Hepatocyte (in vitro differentiated cells): Measurements from ENCODE around the gene SERPINE2. TPM values are rescaled to one million over a fixed set of nuclear protein-coding genes. Genes with fewer than 3 reads are reported as not detected.

Source experiments
- DNase-seq: peaks from one replicate; pipeline ENCODE4 v3.0.0-alpha.2; 2016; ENCODE audit warnings: low spot score
- H2AFZ ChIP-seq: fragments of 200-600 bp; sonication (generic); 2 replicates; pipeline ENCODE4 v1.6.0; 2016; ENCODE audit warnings: antibody characterized with exemption, mild to moderate bottlenecking
- H3K27ac ChIP-seq: fragments of 200-600 bp; sonication (generic); 2 replicates; pipeline ENCODE4 v1.5.1; 2016; ENCODE audit warnings: mild to moderate bottlenecking
- H3K27me3 ChIP-seq: fragments of 200-600 bp; sonication (generic); 2 replicates; pipeline ENCODE4 v1.6.1; 2016
- H3K36me3 ChIP-seq: fragments of 200-600 bp; sonication (generic); replicated peaks from 2 replicates; pipeline ENCODE4 v1.5.1; 2016; ENCODE audit warnings: low read depth; ENCODE audit not compliant: insufficient read depth
- H3K4me1 ChIP-seq: fragments of 200-600 bp; sonication (generic); 2 replicates; pipeline ENCODE4 v1.5.1; 2016; ENCODE audit warnings: mild to moderate bottlenecking, moderate library complexity; ENCODE audit not compliant: insufficient read depth
- H3K4me2 ChIP-seq: fragments of 200-600 bp; sonication (generic); 2 replicates; pipeline ENCODE4 v1.6.0; 2016
- H3K4me3 ChIP-seq: fragments of 200-600 bp; sonication (generic); 2 replicates; pipeline ENCODE4 v1.5.1; 2016; ENCODE audit warnings: mild to moderate bottlenecking
- H3K79me2 ChIP-seq: fragments of 200-600 bp; sonication (generic); 2 replicates; pipeline ENCODE4 v1.6.0; 2017; ENCODE audit warnings: mild to moderate bottlenecking
- H3K9me2 ChIP-seq: fragments of 200-600 bp; sonication (generic); replicated peaks from 2 replicates; pipeline ENCODE4 v1.6.0; 2017; ENCODE audit warnings: mild to moderate bottlenecking; ENCODE audit not compliant: insufficient read depth
- H3K9me3 ChIP-seq: fragments of 200-600 bp; sonication (generic); 2 replicates; pipeline ENCODE4 v1.5.1; 2016; ENCODE audit warnings: low read depth, mild to moderate bottlenecking
- H4K20me1 ChIP-seq: fragments of 200-600 bp; sonication (generic); 2 replicates; pipeline ENCODE4 v1.6.0; 2016; ENCODE audit warnings: mild to moderate bottlenecking; ENCODE audit not compliant: insufficient read depth, poor library complexity, severe bottlenecking
- EZH2 ChIP-seq: fragments of 200-600 bp; sonication (generic); IDR thresholded peaks from 2 replicates; pipeline ENCODE4 v1.6.1; 2016; ENCODE audit warnings: antibody characterized with exemption, mild to moderate bottlenecking, borderline replicate concordance
- EZH2phosphoT487 ChIP-seq: fragments of 200-600 bp; sonication (generic); IDR thresholded peaks from one replicate; pipeline ENCODE4 v1.6.1; 2018; ENCODE audit warnings: antibody characterized with exemption, mild to moderate bottlenecking, low read depth, moderate library complexity; ENCODE audit not compliant: unreplicated experiment, severe bottlenecking
- WGBS: methylation state at CpG from one replicate; pipeline ENCODE4 v1.1.6; 2016; ENCODE audit warnings: low lambda C conversion rate; ENCODE audit errors: missing lambda C conversion rate; 5-methylcytosine and 5-hydroxymethylcytosine counted together
- polyA plus RNA-seq: library from polyadenylated mRNA; unstranded; fragments of >200 nt; fragmentation: Nextera tagmentation; extraction: Ambion mirVana; gene quantifications from 2 replicates; pipeline ENCODE4 v1.2.1, GENCODE V29; 2016
- total RNA-seq: library from RNA; depleted of rRNA; stranded (reverse); fragments of >200 nt; gene quantifications from 2 replicates; pipeline ENCODE4 v1.2.3, GENCODE V29; 2014
- TF ChIP-seq, protein P1 (sequence below): fragments of 200-600 bp; sonication (generic); IDR thresholded peaks from 2 replicates; pipeline ENCODE4 v1.5.1; 2016; ENCODE audit warnings: antibody characterized with exemption, mild to moderate bottlenecking; ENCODE audit not compliant: poor library complexity

Gene SERPINE2
- total and polyA plus RNA-seq, 2 experiments from 2014 or later, result 186 to 427 TPM

GRCh38 chr2:223972656-223973102, 66.4 kb downstream of the SERPINE2 start:
- Histone ChIP-seq H4K20me1 (no peaks in the 10 kb centered on the region), H3K4me1 (no peaks in the 10 kb centered on the region), H3K79me2 (no peaks in the 10 kb centered on the region), H3K4me2 (no peak overlapping the region), H3K4me3 (no peak overlapping the region), H2AFZ (no peak overlapping the region), H3K27ac (no peak overlapping the region), H3K36me3 (no peaks in the 10 kb centered on the region), H3K9me3 (no peaks in the 10 kb centered on the region), H3K27me3 (no peaks in the 10 kb centered on the region), H3K9me2 (no peaks in the 10 kb centered on the region)
- WGBS, result 80% methylated on average over 7 of the region's 7 CpGs
- TF ChIP-seq, protein P1, sequence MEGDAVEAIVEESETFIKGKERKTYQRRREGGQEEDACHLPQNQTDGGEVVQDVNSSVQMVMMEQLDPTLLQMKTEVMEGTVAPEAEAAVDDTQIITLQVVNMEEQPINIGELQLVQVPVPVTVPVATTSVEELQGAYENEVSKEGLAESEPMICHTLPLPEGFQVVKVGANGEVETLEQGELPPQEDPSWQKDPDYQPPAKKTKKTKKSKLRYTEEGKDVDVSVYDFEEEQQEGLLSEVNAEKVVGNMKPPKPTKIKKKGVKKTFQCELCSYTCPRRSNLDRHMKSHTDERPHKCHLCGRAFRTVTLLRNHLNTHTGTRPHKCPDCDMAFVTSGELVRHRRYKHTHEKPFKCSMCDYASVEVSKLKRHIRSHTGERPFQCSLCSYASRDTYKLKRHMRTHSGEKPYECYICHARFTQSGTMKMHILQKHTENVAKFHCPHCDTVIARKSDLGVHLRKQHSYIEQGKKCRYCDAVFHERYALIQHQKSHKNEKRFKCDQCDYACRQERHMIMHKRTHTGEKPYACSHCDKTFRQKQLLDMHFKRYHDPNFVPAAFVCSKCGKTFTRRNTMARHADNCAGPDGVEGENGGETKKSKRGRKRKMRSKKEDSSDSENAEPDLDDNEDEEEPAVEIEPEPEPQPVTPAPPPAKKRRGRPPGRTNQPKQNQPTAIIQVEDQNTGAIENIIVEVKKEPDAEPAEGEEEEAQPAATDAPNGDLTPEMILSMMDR, result no peak
- TF ChIP-seq EZH2phosphoT487, result no peak
- TF ChIP-seq EZH2, result no peak
- no peak for DNase-seq

GRCh38 chr2:223971731-223972130, 67.4 kb downstream of the SERPINE2 start:
- DNase-seq, result no peak
- 88% methylated on average over 5 of the region's 5 CpGs for WGBS
- TF ChIP-seq, protein P1, result no peak
- no peak for TF ChIP-seq EZH2phosphoT487
- no peak for TF ChIP-seq EZH2
- H2AFZ ChIP-seq, result no peak overlapping the region
- H3K27me3 ChIP-seq, result no peaks in the 10 kb centered on the region
- H3K4me1 ChIP-seq, result no peaks in the 10 kb centered on the region
- no peaks in the 10 kb centered on the region for H3K79me2 ChIP-seq
- no peak overlapping the region for H3K27ac ChIP-seq
- H3K4me2 ChIP-seq, result no peak overlapping the region
- no peaks in the 10 kb centered on the region for H3K9me2 ChIP-seq
- H3K9me3 ChIP-seq, result no peaks in the 10 kb centered on the region
- H3K4me3 ChIP-seq, result no peak overlapping the region
- H3K36me3 ChIP-seq, result no peaks in the 10 kb centered on the region
- no peaks in the 10 kb centered on the region for H4K20me1 ChIP-seq

DNA sequence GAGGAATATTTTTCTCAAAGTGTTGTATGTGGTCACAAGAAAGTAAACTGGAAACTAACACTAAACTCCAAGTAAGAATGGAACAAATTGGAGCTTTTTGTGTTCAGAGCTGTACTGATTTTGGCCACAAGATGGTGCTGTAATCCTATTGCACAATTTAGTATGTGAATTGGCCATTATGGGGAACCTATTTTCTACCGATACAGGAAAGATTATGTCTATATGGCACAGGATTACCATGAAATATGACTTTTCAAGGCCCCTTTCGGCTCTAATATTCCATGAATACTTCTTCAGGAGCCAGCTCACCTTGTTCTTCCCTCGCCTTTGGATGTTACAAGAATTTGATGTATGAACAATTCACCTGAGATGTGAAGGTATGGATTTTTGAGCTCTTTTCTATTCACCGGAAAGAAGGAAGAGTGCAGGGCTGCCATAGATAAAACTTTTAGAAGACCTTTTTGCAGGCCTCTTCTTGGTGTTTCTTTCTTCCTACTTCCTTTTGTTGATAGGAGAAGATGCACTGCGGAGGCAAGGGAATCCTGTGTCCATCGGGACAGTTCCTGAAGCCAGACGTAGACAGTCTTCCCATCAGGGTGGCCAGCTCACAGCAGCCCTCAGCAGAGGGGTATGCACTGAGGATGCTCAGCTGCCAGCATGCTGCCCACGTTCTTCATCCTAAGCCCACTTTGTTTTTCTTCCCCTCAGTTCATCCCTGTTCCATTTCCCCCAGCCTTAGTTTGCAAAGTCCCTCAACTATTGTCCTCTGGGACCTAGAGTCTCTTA, 68.5 kb downstream of the SERPINE2 start:
- Histone ChIP-seq H3K79me2 (no peaks in the 10 kb centered on the region), H3K4me1 (no peaks in the 10 kb centered on the region), H3K4me3 (no peak overlapping the region), H3K9me2 (no peaks in the 10 kb centered on the region), H3K27ac (no peak overlapping the region), H2AFZ (no peak overlapping the region), H3K27me3 (no peaks in the 10 kb centered on the region), H3K4me2 (no peak overlapping the region), H3K36me3 (no peaks in the 10 kb centered on the region), H4K20me1 (no peaks in the 10 kb centered on the region), H3K9me3 (no peaks in the 10 kb centered on the region)
- TF ChIP-seq EZH2phosphoT487, result no peak
- TF ChIP-seq, protein P1, result peak; percentile 93
- no peak for TF ChIP-seq EZH2
- WGBS, result 70% methylated on average over 8 of the region's 8 CpGs
- DNase-seq, result peak; percentile 70
